Esophagus muscularis mucosa (tissue), 4 donors: ENCODE results near the gene CD55. TPM values are rescaled to one million over a fixed set of nuclear protein-coding genes. Genes with fewer than 3 reads are reported as not detected.

Source experiments
- DNase-seq: peaks from one replicate; pipeline ENCODE4 v3.0.0-alpha.2; 2017; ENCODE audit errors: extremely low spot score
- H3K27ac ChIP-seq, 4 donors: fragments of 200-600 bp; sonication (generic); replicated peaks in 1 of 4; 1 replicate in 3 of 4; 2 replicates in 1 of 4; pipeline ENCODE4 v1.5.1; 2016 to 2019; ENCODE audit warnings: mild to moderate bottlenecking in 1 of 4
- H3K27me3 ChIP-seq, 4 donors: fragments of 200-600 bp; sonication (generic); one replicate each; pipeline versions ENCODE4 v1.5.1 to v1.6.0; 2016 to 2019
- H3K36me3 ChIP-seq, 4 donors: fragments of 200-600 bp; sonication (generic); one replicate each; pipeline ENCODE4 v1.5.1; 2016 to 2019
- H3K4me1 ChIP-seq, 4 donors: fragments of 200-600 bp; sonication (generic); one replicate each; pipeline ENCODE4 v1.5.1; 2016 to 2019
- H3K4me3 ChIP-seq, 4 donors: fragments of 200-600 bp; sonication (generic); 1 replicate in 2 of 4; 2 replicates in 2 of 4; pipeline ENCODE4 v1.5.1; 2016 to 2019; ENCODE audit warnings: mild to moderate bottlenecking in 4 of 4, moderate library complexity in 1 of 4
- H3K9me3 ChIP-seq, 4 donors: fragments of 200-600 bp; sonication (generic); 1 replicate in 3 of 4; 2 replicates in 1 of 4; pipeline ENCODE4 v1.5.1; 2016 to 2019
- EP300 ChIP-seq: sonication (generic); formaldehyde crosslinking; IDR thresholded peaks from one replicate; pipeline ENCODE4 v1.6.1; 2017; ENCODE audit warnings: antibody characterized with exemption
- POLR2A ChIP-seq: fragments of 450-650 bp; IDR thresholded peaks from one replicate; pipeline ENCODE4 v1.6.1; 2017; ENCODE audit warnings: antibody characterized with exemption, moderate library complexity, mild to moderate bottlenecking, low read depth
- POLR2AphosphoS5 ChIP-seq, 2 donors: sonication (generic); formaldehyde crosslinking; IDR thresholded peaks; one replicate each; pipeline ENCODE4 v1.6.1; 2017; ENCODE audit warnings: antibody characterized with exemption in 2 of 2
- WGBS: methylation state at CpG from one replicate; pipeline ENCODE4 v1.1.5; 2018; 5-methylcytosine and 5-hydroxymethylcytosine counted together
- intact Hi-C: fragments of 100-400 bp; cut with DNase I; formaldehyde crosslinking; loops from one replicate; pipeline ENCODE4 v1.15.1; 2023
- total RNA-seq, 4 donors: library from RNA; depleted of rRNA; stranded (reverse); fragments of >200 nt; gene quantifications; one replicate each; pipeline versions ENCODE4 v1.1.0 to v1.2.1, GENCODE V29; 2016
- TF ChIP-seq, protein P1 (sequence below), 3 experiments: fragments of 200-600 bp in 2 of 3; fragments of 450-650 bp in 1 of 3; sonication (generic) in 2 of 3; IDR thresholded peaks; one replicate each; pipeline ENCODE4 v1.5.1; 2017 to 2019; ENCODE audit warnings: antibody characterized with exemption in 3 of 3, mild to moderate bottlenecking in 2 of 3, moderate library complexity in 1 of 3

CD55 gene
- total RNA-seq, 4 donors from 2014 or later: 27.8 to 77.0 (median 47.4) TPM

DNA sequence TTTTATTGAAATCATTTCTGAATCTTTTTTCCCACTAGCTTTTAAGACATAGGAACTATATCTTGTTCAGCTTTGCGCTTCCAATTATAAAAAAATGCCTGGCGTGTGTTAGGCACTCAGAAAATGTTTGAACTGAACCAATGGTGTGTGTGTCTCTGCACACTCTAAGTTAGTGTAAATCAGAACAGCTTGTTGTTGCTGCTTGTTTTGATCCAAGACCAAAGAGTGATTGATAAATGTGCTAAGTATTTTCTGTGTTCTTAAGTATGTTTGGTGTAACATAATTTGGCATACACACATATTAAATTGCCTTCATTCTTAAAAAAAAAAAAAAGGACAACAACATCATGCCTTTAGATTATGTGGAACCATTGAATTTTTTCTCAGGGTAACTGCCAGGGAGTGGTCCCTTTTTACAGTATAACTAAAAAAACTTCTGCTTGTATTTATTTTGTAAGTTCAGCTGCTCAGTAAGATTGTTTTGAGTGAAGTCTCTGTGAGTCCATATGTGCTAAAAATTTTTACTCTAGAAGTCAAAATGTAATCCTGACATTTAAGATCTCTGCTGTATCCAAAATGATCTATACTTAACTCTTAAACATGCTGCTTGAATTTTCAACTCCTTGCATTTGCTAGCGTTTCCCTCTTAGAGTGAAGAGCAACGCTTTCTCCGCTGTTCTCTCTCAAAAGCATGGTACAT lies 8.7 kb downstream of the CD55 start:
- WGBS: 85% methylated on average over 5 of the region's 5 CpGs
- no peak overlapping the region for H3K27ac ChIP-seq
- H3K27me3 ChIP-seq: no peaks in the 10 kb centered on the region
- no peaks in the 10 kb centered on the region for H3K4me1 ChIP-seq
- intact Hi-C loops: no loop called here
- TF ChIP-seq POLR2AphosphoS5 (IDR thresholded peaks at IDR 0.05): no peak
- TF ChIP-seq POLR2A: no peak
- TF ChIP-seq, protein P1, sequence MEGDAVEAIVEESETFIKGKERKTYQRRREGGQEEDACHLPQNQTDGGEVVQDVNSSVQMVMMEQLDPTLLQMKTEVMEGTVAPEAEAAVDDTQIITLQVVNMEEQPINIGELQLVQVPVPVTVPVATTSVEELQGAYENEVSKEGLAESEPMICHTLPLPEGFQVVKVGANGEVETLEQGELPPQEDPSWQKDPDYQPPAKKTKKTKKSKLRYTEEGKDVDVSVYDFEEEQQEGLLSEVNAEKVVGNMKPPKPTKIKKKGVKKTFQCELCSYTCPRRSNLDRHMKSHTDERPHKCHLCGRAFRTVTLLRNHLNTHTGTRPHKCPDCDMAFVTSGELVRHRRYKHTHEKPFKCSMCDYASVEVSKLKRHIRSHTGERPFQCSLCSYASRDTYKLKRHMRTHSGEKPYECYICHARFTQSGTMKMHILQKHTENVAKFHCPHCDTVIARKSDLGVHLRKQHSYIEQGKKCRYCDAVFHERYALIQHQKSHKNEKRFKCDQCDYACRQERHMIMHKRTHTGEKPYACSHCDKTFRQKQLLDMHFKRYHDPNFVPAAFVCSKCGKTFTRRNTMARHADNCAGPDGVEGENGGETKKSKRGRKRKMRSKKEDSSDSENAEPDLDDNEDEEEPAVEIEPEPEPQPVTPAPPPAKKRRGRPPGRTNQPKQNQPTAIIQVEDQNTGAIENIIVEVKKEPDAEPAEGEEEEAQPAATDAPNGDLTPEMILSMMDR (IDR thresholded peaks at IDR 0.05): no peak
- no peak for TF ChIP-seq EP300
- no peak for DNase-seq
- H3K9me3 ChIP-seq: peaks cover 0 to 14% (median 0%) of the 10 kb centered on the region in 4 donors
- H3K4me3 ChIP-seq: no peak overlapping the region
- H3K36me3 ChIP-seq: peaks cover 6 to 79% (median 58%) of the 10 kb centered on the region in 4 donors

DNA sequence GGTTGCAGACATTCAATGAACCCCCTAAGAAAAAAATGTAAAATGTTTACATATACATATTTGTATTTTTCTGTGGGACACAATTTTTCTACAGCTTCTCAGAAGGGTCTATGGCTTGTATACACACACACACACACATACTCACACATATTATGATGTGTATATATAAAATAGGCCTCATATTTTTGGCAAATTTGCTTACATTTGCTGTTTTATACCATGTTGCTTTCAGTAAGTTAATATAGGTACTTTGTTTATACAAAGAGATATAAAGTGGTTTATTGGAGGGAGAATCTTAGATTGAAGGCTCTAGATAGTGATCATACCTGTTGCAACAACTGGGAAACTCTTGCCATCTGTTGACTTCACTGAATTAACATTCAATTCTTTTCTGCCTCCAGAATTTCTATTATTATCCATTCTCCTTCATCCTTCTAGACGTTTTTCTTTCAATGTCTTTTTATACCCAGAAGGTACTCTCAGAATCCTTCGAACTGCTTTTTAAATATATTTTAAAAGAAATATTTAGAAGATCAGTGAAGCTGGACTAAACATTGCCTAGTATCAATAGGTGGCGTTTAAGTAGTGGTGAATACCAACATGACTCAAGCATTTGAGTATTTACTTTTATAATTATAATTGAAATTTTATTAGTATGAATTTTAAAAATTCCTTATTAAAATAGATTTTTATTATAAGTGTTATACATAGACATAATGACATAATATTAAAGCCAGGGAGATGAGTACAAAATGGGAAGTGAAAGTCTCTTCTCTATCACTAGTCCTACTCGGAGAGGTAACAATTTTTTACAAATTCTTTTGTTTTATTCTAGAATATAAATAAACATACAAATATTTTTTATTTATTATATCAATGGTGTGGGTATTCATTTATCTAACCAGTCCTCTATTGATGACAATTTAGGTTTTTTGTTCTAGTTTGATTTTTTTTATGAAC lies 10.2 kb downstream of the CD55 start:
- Histone ChIP-seq H3K4me3 (no peak overlapping the region), H3K27ac (no peak overlapping the region), H3K36me3 (peaks cover 6 to 68% (median 52%) of the 10 kb centered on the region in 4 donors), H3K9me3 (peaks cover 0 to 14% (median 0%) of the 10 kb centered on the region in 4 donors), H3K27me3 (no peaks in the 10 kb centered on the region), H3K4me1 (no peaks in the 10 kb centered on the region)
- WGBS: 79% methylated on average over 4 of the region's 4 CpGs
- intact Hi-C loops: no loop called here
- DNase-seq: no peak
- TF ChIP-seq EP300 (no peak), POLR2A (no peak), POLR2AphosphoS5 (IDR thresholded peaks at IDR 0.05) (no peak)
- TF ChIP-seq, protein P1 (IDR thresholded peaks at IDR 0.05): no peak

DNA sequence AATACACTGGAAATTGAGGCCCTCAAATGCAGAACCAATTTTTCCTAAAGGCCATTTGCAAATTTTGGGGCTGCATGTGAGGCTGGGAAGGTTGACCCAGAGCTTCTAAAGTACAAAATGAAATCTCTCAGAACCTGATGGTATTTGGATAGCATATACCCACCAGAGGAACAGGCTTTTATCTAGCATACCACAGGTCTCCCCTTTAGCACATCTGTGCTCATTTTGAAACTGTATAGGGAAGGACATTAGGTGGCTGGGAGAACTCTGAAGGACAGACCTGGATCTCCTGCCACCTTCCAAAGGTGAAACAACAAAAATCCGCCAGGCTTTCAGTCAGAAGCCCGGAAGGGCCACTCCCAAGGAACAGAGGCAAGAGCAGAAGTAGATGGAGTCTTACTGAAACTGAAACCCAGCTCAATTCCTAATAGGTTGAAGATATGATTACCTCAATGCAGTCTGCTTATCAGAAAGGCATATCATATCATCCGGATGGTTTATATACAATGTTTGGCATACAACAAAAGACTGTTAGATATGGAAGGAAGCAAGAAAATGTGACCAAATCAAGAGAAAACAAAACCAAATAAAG lies 11.6 kb downstream of the CD55 start:
- DNase-seq: no peak
- intact Hi-C loops: no loop called here
- Histone ChIP-seq H3K27me3 (no peaks in the 10 kb centered on the region), H3K36me3 (peaks cover 10 to 65% (median 50%) of the 10 kb centered on the region in 4 donors), H3K9me3 (peaks cover 0 to 14% (median 0%) of the 10 kb centered on the region in 4 donors), H3K4me3 (no peak overlapping the region), H3K4me1 (no peaks in the 10 kb centered on the region), H3K27ac (no peak overlapping the region)
- 92% methylated on average over 3 of the region's 3 CpGs for WGBS
- TF ChIP-seq POLR2A (no peak), POLR2AphosphoS5 (IDR thresholded peaks at IDR 0.05) (no peak), EP300 (no peak)
- TF ChIP-seq, protein P1 (IDR thresholded peaks at IDR 0.05): no peak

DNA sequence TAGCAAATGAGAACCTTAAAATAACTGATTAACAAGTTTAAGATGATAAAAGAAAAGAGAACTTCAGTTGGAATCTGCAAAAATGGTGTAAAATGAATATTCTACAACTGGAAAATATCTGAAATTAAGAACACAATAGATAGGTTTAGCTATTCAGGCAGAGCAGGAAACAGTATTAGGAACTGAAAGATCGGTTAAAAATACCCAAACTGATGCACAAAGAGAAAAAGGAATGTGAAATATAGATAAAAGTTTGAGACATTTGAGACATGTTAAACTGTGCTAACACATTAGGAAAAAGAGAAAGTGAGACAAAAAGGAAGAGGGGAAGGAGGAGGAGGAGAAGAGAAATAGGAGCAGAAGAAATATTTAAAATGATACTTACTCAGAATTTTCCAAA lies 12.1 kb downstream of the CD55 start:
- no peaks in the 10 kb centered on the region for H3K4me1 ChIP-seq
- 89% methylated on average over 1 of the region's 1 CpG for WGBS
- intact Hi-C loops: no loop called here
- DNase-seq: no peak
- H3K27me3 ChIP-seq: no peaks in the 10 kb centered on the region
- peaks cover 10 to 63% (median 45%) of the 10 kb centered on the region in 4 donors for H3K36me3 ChIP-seq
- H3K4me3 ChIP-seq: no peak overlapping the region
- no peak overlapping the region for H3K27ac ChIP-seq
- TF ChIP-seq POLR2AphosphoS5 (IDR thresholded peaks at IDR 0.05) (no peak), EP300 (no peak), POLR2A (no peak)
- TF ChIP-seq, protein P1 (IDR thresholded peaks at IDR 0.05): no peak
- H3K9me3 ChIP-seq: peaks cover 0 to 14% (median 0%) of the 10 kb centered on the region in 4 donors
